ENCODE measurements around the gene GRM4.
A peak's percentile ranks its signal among the peaks of the same experiment; 100 is the strongest.

The GRM4 gene

DNA sequence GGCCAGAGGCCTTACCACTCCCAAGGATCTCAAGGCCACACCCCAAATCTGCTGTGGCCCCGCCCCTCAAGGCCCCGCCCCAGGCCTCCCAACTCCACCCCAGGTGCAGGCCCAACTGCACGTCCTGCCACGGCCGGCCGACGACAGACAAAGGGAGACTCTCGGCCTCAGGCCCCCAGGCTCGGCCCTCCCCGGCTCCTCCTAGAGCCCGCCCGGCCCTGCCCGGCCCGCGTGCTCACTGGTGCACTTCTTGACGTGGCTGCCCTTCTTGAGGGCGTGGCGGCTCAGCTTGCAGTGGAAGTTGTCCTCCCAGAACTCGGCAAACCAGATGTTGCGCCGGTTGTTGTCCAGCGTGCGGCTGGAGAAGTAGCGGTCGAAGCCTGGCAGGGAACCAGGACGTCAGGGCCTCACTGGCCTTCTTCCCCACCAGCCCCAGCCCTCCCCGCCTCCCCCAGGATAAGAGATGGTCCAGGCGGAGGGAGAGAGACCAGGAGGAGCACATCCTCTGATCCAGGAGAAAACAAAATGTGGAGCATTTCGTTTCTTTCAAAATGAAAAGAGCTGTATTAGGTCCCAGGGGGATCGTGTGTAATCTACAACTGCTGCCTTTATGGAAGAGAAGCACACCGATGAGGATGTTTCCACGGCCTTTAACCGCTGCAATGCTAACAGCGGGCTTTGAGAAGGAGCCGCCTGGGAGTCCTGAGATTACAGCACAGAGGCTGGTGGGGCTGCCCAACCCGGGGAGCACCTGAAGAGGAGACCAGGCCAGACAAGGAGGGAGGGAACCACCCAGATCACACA, 89.4 kb downstream of the GRM4 start:
- no peaks in the 10 kb centered on the region for H3F3A ChIP-seq (ENCODE audit: insufficient read depth)
- H3K9ac ChIP-seq (ENCODE audit: low read length) = no peak overlapping the region
- H3K27ac ChIP-seq (ENCODE audit: low read depth, low read length) = no peak overlapping the region
- H4K20me1 ChIP-seq (ENCODE audit: low read depth, low read length) = no peaks in the 10 kb centered on the region
- no peaks in the 10 kb centered on the region for H3K79me2 ChIP-seq (ENCODE audit: insufficient read depth, low read length)
- no peak overlapping the region for H2AFZ ChIP-seq (ENCODE audit: low read depth, low read length, severe bottlenecking)
- no peak overlapping the region for H3K4me3 ChIP-seq (ENCODE audit: insufficient read depth, low read length, poor library complexity, severe bottlenecking)
- no peak overlapping the region for H3K4me2 ChIP-seq (ENCODE audit: low read depth, low read length, poor library complexity, severe bottlenecking)
- no peaks in the 10 kb centered on the region for H3K9me2 ChIP-seq (replicated peaks; ENCODE audit: insufficient read depth, low read length)
- H3K9me3 ChIP-seq (ENCODE audit: insufficient read depth, low read length) = no peaks in the 10 kb centered on the region
- TF ChIP-seq, protein P1, sequence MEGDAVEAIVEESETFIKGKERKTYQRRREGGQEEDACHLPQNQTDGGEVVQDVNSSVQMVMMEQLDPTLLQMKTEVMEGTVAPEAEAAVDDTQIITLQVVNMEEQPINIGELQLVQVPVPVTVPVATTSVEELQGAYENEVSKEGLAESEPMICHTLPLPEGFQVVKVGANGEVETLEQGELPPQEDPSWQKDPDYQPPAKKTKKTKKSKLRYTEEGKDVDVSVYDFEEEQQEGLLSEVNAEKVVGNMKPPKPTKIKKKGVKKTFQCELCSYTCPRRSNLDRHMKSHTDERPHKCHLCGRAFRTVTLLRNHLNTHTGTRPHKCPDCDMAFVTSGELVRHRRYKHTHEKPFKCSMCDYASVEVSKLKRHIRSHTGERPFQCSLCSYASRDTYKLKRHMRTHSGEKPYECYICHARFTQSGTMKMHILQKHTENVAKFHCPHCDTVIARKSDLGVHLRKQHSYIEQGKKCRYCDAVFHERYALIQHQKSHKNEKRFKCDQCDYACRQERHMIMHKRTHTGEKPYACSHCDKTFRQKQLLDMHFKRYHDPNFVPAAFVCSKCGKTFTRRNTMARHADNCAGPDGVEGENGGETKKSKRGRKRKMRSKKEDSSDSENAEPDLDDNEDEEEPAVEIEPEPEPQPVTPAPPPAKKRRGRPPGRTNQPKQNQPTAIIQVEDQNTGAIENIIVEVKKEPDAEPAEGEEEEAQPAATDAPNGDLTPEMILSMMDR (IDR thresholded peaks at IDR 0.05; ENCODE audit: insufficient read depth, low read length, poor library complexity, severe bottlenecking) = no peak
- TF ChIP-seq EZH2phosphoT487 (conservative IDR thresholded peaks at IDR 0.05; ENCODE audit: low read length) = no peak
- H3K36me3 ChIP-seq (ENCODE audit: low read length) = no peaks in the 10 kb centered on the region
- H3K27me3 ChIP-seq (ENCODE audit: low read length) = no peaks in the 10 kb centered on the region

DNA sequence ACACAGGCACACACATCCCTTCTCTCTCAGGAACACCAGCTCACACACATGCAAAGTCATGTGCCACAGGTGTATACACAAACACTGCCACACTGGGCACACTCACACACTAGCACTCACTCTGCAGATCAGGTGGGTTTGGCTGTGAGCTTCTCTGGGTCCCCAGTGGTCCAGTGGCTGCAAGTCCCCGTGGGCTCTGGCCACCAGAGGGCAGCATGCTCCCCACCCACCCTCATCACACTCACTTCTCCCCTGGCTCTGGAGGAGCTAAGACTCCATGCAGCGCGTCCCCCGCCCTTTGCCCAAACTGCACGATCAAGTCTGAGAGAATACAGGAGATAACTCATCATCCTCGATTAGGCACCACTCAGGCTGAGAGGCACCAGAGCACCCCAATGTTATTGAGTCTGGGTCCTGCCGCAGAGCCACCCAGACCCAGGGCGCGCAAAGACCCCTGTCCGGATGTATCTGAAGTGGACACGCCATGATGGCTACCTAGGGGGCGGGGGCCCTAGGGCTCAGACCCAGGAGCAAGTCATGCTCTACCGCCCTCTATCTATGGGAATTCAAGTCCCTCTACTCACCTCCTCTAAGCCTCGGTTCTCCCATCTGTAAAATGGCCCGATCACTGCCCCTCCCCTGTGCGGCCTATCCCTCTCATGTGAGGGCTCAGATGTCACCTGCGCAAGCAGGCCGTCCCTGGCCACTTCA, 90.5 kb downstream of the GRM4 start:
- H3K36me3 ChIP-seq (ENCODE audit: low read length) = no peaks in the 10 kb centered on the region
- no peak overlapping the region for H2AFZ ChIP-seq (ENCODE audit: low read depth, low read length, severe bottlenecking)
- no peak overlapping the region for H3K9ac ChIP-seq (ENCODE audit: low read length)
- H4K20me1 ChIP-seq (ENCODE audit: low read depth, low read length) = no peaks in the 10 kb centered on the region
- TF ChIP-seq, protein P1 (IDR thresholded peaks at IDR 0.05; ENCODE audit: insufficient read depth, low read length, poor library complexity, severe bottlenecking) = peak; percentile 99
- no peak for TF ChIP-seq EZH2phosphoT487 (conservative IDR thresholded peaks at IDR 0.05; ENCODE audit: low read length)
- no peak overlapping the region for H3K4me3 ChIP-seq (ENCODE audit: insufficient read depth, low read length, poor library complexity, severe bottlenecking)
- no peak overlapping the region for H3K27ac ChIP-seq (ENCODE audit: low read depth, low read length)
- H3K4me2 ChIP-seq (ENCODE audit: low read depth, low read length, poor library complexity, severe bottlenecking) = no peak overlapping the region
- no peaks in the 10 kb centered on the region for H3K9me3 ChIP-seq (ENCODE audit: insufficient read depth, low read length)
- no peaks in the 10 kb centered on the region for H3K79me2 ChIP-seq (ENCODE audit: insufficient read depth, low read length)
- H3K27me3 ChIP-seq (ENCODE audit: low read length) = no peaks in the 10 kb centered on the region
- no peaks in the 10 kb centered on the region for H3K9me2 ChIP-seq (replicated peaks; ENCODE audit: insufficient read depth, low read length)
- no peaks in the 10 kb centered on the region for H3F3A ChIP-seq (ENCODE audit: insufficient read depth)

DNA sequence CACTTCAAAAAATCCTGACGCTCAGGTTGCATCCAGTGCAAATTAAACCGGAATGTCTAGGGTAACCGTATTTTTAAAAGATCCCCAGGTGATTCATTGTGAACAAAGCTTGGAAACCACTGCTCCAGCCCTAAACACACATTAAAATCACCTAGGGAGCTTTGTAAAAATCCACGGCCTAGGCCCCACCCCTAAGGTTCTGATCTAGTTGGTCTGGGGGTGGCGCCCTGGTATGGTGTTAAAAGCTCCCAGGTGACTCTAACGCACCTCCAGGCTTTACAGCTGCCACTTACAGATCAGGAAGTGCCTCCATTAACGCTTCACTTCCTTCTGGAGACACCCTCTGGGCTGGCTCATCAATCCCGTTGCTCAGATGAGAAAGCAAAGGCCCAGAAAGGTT, 92.2 kb downstream of the GRM4 start:
- no peaks in the 10 kb centered on the region for H3K9me2 ChIP-seq (replicated peaks; ENCODE audit: insufficient read depth, low read length)
- H3K4me3 ChIP-seq (ENCODE audit: insufficient read depth, low read length, poor library complexity, severe bottlenecking) = no peak overlapping the region
- no peaks in the 10 kb centered on the region for H3K9me3 ChIP-seq (ENCODE audit: insufficient read depth, low read length)
- H3F3A ChIP-seq (ENCODE audit: insufficient read depth) = no peaks in the 10 kb centered on the region
- no peak overlapping the region for H3K9ac ChIP-seq (ENCODE audit: low read length)
- H3K4me2 ChIP-seq (ENCODE audit: low read depth, low read length, poor library complexity, severe bottlenecking) = no peak overlapping the region
- H3K36me3 ChIP-seq (ENCODE audit: low read length) = no peaks in the 10 kb centered on the region
- H3K27me3 ChIP-seq (ENCODE audit: low read length) = no peaks in the 10 kb centered on the region
- no peak overlapping the region for H2AFZ ChIP-seq (ENCODE audit: low read depth, low read length, severe bottlenecking)
- H3K79me2 ChIP-seq (ENCODE audit: insufficient read depth, low read length) = no peaks in the 10 kb centered on the region
- TF ChIP-seq, protein P1 (IDR thresholded peaks at IDR 0.05; ENCODE audit: insufficient read depth, low read length, poor library complexity, severe bottlenecking) = no peak
- no peak for TF ChIP-seq EZH2phosphoT487 (conservative IDR thresholded peaks at IDR 0.05; ENCODE audit: low read length)
- H4K20me1 ChIP-seq (ENCODE audit: low read depth, low read length) = no peaks in the 10 kb centered on the region
- H3K27ac ChIP-seq (ENCODE audit: low read depth, low read length) = no peak overlapping the region

Data from SU-DHL-6 (cell line).